ENCODE measurements around the gene PTPRT.

Gene PTPRT

GRCh38 chr20:42864116-42864515, 325.6 kb downstream of the PTPRT start:
- TF ChIP-seq TEAD4 (IDR thresholded peaks at IDR 0.05) (no peak), CEBPB (IDR thresholded peaks at IDR 0.05) (no peak), TCF12 (IDR thresholded peaks at IDR 0.05; ENCODE audit: low read depth) (no peak), EGR1 (IDR thresholded peaks at IDR 0.05) (no peak), FOXM1 (IDR thresholded peaks at IDR 0.05; ENCODE audit: borderline replicate concordance, low read depth) (no peak)
- TF ChIP-seq, protein P1, sequence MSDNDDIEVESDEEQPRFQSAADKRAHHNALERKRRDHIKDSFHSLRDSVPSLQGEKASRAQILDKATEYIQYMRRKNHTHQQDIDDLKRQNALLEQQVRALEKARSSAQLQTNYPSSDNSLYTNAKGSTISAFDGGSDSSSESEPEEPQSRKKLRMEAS (IDR thresholded peaks at IDR 0.05), result no peak

DNA sequence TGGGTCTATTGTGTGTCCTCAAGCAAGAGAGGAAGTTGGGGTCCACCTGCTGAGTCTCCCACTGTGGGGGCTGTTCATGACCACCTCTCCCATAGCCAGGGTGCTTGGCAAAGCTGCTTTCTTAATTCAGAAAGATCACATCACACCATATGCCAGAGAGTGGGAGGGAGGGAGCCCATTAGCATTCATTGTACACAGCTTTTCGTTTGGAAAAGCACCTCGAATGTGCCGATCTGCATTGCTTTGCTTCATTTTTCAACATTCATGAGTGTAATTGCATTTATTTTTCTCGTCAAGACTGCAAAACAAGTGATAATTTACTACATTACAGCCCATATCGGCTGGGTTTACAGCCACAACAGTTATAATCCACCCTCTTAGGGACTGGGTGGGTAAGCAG, 327.3 kb downstream of the PTPRT start:
- TF ChIP-seq FOXM1 (IDR thresholded peaks at IDR 0.05; ENCODE audit: borderline replicate concordance, low read depth) (no peak), REST (IDR thresholded peaks at IDR 0.05; ENCODE audit: low read depth) (no peak), RAD21 (IDR thresholded peaks at IDR 0.05; ENCODE audit: low read depth) (no peak), TAF1 (IDR thresholded peaks at IDR 0.05; ENCODE audit: low read depth) (no peak), EP300 (IDR thresholded peaks at IDR 0.05; ENCODE audit: borderline replicate concordance) (no peak), USF1 (IDR thresholded peaks at IDR 0.05) (no peak)

DNA sequence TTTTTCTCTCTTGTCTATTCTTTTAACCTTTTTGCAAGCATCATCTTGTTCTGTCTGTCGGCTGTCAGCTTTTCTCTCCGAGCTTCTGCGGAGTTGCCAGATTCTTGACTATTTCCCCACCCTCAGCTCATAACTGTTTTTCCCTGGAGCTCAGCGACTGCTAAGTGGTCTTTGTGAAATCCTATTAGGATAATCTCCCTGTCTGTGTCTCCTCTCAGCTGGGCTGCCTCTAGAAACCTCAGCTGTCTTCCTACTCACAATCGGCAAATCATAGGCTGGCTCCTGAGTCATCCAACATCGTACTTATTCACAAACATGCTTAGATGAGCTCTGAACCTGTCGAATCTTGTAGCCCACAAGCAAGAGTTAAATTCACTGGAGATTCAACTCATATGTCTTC, 332.3 kb downstream of the PTPRT start:
- TF ChIP-seq CEBPB (IDR thresholded peaks at IDR 0.05), result no peak
- no peak for TF ChIP-seq TAF1 (IDR thresholded peaks at IDR 0.05; ENCODE audit: low read depth)
- TF ChIP-seq FOXM1 (IDR thresholded peaks at IDR 0.05; ENCODE audit: borderline replicate concordance, low read depth), result no peak
- TF ChIP-seq EP300 (IDR thresholded peaks at IDR 0.05; ENCODE audit: borderline replicate concordance), result no peak
- TF ChIP-seq, protein P1 (IDR thresholded peaks at IDR 0.05), result no peak
- TF ChIP-seq ZBTB7A (IDR thresholded peaks at IDR 0.05; ENCODE audit: low read depth), result no peak
- no peak for TF ChIP-seq EGR1 (IDR thresholded peaks at IDR 0.05)
- no peak for TF ChIP-seq CREB1 (IDR thresholded peaks at IDR 0.05; ENCODE audit: low read depth)
- no peak for TF ChIP-seq YY1 (IDR thresholded peaks at IDR 0.05; ENCODE audit: low read depth)
- no peak for TF ChIP-seq REST (IDR thresholded peaks at IDR 0.05; ENCODE audit: low read depth)
- no peak for TF ChIP-seq TCF12 (IDR thresholded peaks at IDR 0.05; ENCODE audit: low read depth)
- no peak for TF ChIP-seq RAD21 (IDR thresholded peaks at IDR 0.05; ENCODE audit: low read depth)
- TF ChIP-seq TEAD4 (IDR thresholded peaks at IDR 0.05), result no peak
- TF ChIP-seq NFIC (IDR thresholded peaks at IDR 0.05), result no peak
- no peak for TF ChIP-seq USF1 (IDR thresholded peaks at IDR 0.05)

DNA sequence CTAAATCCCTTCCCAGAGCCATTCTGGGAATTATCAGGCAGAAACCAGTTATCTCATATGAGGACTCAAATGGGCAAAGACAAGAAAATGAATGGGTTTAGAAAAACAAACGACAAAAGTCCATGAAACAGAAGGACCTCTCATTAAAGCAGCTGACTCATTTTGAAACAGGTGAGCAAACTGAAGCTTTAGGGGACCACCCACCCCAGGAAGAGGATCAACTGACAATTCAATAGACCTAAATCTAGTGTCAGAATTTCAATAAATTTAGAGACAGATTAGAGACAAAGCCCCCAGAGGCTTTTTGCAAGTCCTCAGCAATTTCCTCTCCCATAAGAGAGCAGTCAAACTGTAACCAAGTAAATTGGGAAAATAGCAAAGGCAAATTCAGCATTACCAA, 333.8 kb downstream of the PTPRT start:
- no peak for TF ChIP-seq CEBPB (IDR thresholded peaks at IDR 0.05)
- no peak for TF ChIP-seq TCF12 (IDR thresholded peaks at IDR 0.05; ENCODE audit: low read depth)
- no peak for TF ChIP-seq CREB1 (IDR thresholded peaks at IDR 0.05; ENCODE audit: low read depth)
- TF ChIP-seq USF1 (IDR thresholded peaks at IDR 0.05), result no peak
- TF ChIP-seq RAD21 (IDR thresholded peaks at IDR 0.05; ENCODE audit: low read depth), result no peak
- TF ChIP-seq EP300 (IDR thresholded peaks at IDR 0.05; ENCODE audit: borderline replicate concordance), result no peak
- TF ChIP-seq NFIC (IDR thresholded peaks at IDR 0.05), result no peak
- TF ChIP-seq TEAD4 (IDR thresholded peaks at IDR 0.05), result no peak
- TF ChIP-seq, protein P1 (IDR thresholded peaks at IDR 0.05), result no peak

DNA sequence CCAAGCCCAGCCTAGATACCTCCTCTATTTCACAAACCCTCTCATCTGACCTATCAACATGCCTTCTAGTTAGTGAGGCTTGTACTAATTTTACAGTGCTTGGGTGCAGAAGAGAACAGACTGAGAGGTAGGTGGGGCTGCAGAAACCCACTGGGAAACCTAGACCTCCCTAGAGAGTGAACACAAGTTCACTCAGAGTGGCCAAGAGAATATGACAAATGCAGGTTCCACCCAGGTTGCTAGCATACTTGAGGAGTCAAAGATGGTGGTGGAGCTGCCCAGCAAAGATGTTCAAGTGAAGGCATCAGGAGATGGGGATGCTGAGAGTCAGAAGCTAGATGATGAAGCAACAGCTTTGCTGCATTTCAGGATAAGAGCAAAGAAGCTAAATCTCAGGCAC, 337.0 kb downstream of the PTPRT start:
- no peak for TF ChIP-seq CEBPB (IDR thresholded peaks at IDR 0.05)
- no peak for TF ChIP-seq EGR1 (IDR thresholded peaks at IDR 0.05)
- no peak for TF ChIP-seq CREB1 (IDR thresholded peaks at IDR 0.05; ENCODE audit: low read depth)
- no peak for TF ChIP-seq TAF1 (IDR thresholded peaks at IDR 0.05; ENCODE audit: low read depth)
- TF ChIP-seq ZBTB7A (IDR thresholded peaks at IDR 0.05; ENCODE audit: low read depth), result no peak

GRCh38 chr20:42846784-42847490, 342.8 kb downstream of the PTPRT start:
- TF ChIP-seq CREB1 (IDR thresholded peaks at IDR 0.05; ENCODE audit: low read depth) (no peak), NFIC (IDR thresholded peaks at IDR 0.05) (no peak), TEAD4 (IDR thresholded peaks at IDR 0.05) (no peak), TCF12 (IDR thresholded peaks at IDR 0.05; ENCODE audit: low read depth) (no peak), EGR1 (IDR thresholded peaks at IDR 0.05) (no peak), USF1 (IDR thresholded peaks at IDR 0.05) (no peak), FOXM1 (IDR thresholded peaks at IDR 0.05; ENCODE audit: borderline replicate concordance, low read depth) (no peak)
- TF ChIP-seq, protein P1 (IDR thresholded peaks at IDR 0.05), result no peak

All from Ishikawa (cell line).